Measurements from ENCODE around the gene MIER3.

GRCh38 chr5:56958595-56958994, 6.7 kb upstream of the MIER3 start:
- TF ChIP-seq CTCF (IDR thresholded peaks at IDR 0.05) (no peak), POLR2A (IDR thresholded peaks at IDR 0.05) (no peak)

Measured in prostate gland (tissue), 2 donors.